ENCODE results near the gene CRHR2.

Gene CRHR2

DNA sequence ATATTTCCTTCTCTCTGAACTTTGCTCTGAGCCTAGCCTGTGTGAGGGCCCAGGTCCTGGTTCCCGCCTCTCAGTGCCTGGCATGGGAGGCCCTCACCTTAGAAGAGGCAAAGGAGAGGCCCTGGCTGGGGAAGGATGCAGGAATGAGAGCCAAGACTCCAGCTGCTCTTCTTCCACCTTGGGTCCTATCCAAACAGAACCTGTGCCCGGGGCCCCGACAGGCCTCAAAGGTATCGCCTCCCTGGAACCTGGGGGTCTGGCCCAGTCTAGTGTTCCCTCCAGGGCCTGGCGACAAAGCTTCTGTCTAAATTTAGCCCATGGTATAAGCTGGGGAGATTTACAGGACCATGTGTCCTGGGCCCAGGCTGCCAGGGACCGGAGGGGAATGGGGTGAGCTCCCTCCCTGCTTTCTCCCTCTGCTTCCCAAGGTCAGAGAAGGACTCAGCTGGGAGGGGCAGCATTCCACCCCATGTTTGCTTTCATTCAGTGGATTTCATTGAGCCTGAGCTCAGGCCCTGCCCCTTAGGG is 12.0 kb upstream of the CRHR2 start:
- TF ChIP-seq, protein P1, sequence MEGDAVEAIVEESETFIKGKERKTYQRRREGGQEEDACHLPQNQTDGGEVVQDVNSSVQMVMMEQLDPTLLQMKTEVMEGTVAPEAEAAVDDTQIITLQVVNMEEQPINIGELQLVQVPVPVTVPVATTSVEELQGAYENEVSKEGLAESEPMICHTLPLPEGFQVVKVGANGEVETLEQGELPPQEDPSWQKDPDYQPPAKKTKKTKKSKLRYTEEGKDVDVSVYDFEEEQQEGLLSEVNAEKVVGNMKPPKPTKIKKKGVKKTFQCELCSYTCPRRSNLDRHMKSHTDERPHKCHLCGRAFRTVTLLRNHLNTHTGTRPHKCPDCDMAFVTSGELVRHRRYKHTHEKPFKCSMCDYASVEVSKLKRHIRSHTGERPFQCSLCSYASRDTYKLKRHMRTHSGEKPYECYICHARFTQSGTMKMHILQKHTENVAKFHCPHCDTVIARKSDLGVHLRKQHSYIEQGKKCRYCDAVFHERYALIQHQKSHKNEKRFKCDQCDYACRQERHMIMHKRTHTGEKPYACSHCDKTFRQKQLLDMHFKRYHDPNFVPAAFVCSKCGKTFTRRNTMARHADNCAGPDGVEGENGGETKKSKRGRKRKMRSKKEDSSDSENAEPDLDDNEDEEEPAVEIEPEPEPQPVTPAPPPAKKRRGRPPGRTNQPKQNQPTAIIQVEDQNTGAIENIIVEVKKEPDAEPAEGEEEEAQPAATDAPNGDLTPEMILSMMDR (IDR thresholded peaks at IDR 0.05; ENCODE audit: insufficient read depth, missing control alignments) = no peak
- DNase-seq (ENCODE audit: insufficient read length, low spot score) (no peak), FAIRE-seq (no peak)

DNA sequence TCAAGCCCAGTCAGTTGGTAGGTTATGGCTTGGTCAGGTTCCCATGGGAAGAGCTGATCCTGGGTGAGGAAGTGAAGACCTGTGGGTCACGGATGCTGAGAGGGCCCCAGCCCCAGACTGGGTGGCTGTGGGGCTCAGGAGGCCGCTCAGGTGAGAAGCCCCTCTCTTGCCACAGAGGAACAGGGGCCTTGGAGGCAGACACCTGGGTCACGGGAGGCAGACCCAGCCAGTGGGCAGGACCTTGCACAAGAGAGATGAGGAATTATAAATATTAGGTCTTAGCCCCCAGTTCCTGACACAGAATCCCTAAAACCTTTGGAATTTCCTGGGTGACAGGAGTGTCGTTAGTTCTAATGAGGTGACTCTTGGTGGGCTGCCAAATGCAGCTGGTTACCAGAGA is 10.6 kb upstream of the CRHR2 start:
- FAIRE-seq (no peak), DNase-seq (ENCODE audit: insufficient read length, low spot score) (no peak)
- TF ChIP-seq, protein P1 (IDR thresholded peaks at IDR 0.05; ENCODE audit: insufficient read depth, missing control alignments) = no peak

DNA sequence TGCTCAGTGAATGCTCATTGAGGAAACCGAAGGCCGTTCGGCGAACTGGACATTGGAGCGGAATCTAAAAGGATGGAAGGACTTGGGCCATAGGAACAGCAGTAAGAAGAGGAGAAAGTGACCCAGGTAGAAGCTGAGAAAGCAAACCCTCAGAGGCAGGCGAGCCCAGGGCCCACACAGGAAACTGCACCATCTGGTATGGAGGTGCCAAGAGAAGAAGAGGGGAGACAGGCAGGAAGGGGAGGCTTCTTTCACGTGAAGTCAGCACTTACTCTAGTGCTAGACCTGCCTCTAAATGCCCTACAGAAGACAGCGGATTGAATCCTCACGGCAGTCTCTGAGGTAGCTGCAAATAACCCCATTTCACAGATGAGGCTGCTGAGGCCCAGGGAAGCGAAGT is 10.2 kb upstream of the CRHR2 start:
- TF ChIP-seq, protein P1 (IDR thresholded peaks at IDR 0.05; ENCODE audit: insufficient read depth, missing control alignments) = no peak
- no peak for DNase-seq (ENCODE audit: insufficient read length, low spot score)
- no peak for FAIRE-seq

DNA sequence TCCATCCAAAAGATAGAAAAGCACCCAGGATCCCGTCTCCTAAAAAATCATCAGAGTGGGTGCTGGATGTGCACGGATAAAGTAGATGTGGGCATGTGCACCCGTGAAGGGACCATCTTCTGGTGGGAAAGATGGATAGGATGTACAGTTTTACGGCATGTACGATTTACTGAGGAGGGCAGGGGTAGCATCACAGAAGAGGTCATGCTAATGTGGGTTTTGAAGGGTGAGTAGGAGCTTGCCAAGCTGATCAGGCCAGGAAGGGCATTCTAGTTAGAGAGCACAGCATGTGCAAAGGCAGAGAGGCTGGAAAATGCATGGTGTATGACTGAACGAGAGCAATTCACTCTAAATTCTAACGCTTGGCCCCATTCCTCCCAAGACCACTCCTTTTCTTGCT is 7.8 kb upstream of the CRHR2 start:
- TF ChIP-seq, protein P1 (IDR thresholded peaks at IDR 0.05; ENCODE audit: insufficient read depth, missing control alignments) = no peak
- DNase-seq (ENCODE audit: insufficient read length, low spot score) = no peak
- no peak for FAIRE-seq

DNA sequence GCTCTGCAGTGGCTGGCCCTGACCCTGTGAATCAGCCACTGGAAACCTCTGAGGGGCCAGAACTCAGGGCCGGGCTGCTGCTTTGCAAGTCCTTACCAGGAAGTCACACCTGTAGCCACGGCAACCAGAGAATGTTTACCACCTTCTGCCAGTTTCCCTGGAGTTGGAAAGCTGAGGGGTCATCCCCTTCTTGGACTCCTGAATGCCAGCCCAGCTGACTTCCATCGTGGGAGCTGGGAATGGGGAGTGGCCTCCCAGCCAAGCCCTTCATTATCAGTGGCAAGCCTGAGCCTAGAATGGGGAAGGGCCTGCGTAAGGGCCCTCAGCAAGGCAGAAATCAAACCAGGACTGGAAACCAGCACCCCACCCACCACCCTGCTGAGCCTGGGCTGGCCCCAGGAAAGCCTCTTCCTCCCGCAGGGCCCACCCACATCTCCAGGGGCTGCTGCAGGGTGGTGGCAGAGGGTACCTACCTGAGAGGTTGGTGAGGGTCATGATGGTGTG is 6.5 kb upstream of the CRHR2 start:
- TF ChIP-seq, protein P1 (IDR thresholded peaks at IDR 0.05; ENCODE audit: insufficient read depth, missing control alignments) = no peak
- no peak for DNase-seq (ENCODE audit: insufficient read length, low spot score)
- no peak for FAIRE-seq

DNA sequence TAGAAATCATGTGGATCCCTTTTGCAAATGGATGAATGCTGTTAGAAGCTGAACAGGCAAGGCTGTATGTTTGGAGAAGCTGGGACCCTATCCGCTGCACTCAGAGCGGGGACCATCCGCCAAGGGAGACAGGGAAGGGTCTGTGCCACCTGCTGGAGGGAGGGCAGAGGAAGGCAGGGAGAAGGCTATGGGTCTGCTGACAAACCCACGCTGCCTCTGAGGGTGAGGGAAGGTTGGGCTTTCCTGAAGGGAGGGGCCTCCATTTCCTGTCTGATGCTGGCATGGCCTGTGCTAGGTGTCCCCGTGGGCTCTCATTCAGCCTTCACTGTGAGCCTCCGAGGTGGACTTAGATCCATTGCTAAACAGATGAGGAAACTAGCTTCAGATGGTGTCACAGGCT is 5.3 kb upstream of the CRHR2 start:
- TF ChIP-seq, protein P1 (IDR thresholded peaks at IDR 0.05; ENCODE audit: insufficient read depth, missing control alignments) = no peak
- DNase-seq (ENCODE audit: insufficient read length, low spot score) = no peak
- FAIRE-seq = no peak

DNA sequence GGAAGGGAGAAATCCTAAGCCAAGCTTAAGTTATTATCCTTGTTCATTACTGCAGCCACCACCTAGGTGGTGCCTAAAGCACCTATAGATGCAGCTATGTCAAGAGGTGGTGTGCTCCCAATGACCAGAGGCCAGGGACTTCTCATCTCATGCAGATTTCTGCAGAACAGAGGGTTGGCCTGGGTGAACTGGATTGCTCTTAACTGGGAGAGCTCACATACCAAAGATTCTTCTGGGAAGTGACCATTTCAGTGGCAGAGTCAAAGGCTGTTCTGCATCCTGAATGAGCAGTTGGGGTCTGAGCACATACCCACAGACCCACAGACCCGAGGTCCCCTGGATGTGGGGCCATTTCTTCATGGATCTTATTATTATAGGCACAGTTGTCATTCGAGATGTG is 2.1 kb upstream of the CRHR2 start:
- TF ChIP-seq, protein P1 (IDR thresholded peaks at IDR 0.05; ENCODE audit: insufficient read depth, missing control alignments) = no peak
- DNase-seq (ENCODE audit: insufficient read length, low spot score) (no peak), FAIRE-seq (no peak)

All from D721Med (cell line).